Amniotic stem cell (primary cell): Measurements from ENCODE around the gene OR8B12.
A peak's percentile ranks its signal among the peaks of the same experiment; 100 is the strongest.

Source experiments
- DNase-seq: peaks from one replicate; lab custom pipeline; 2025; lab: John Stamatoyannopoulos, UW

The OR8B12 gene

DNA sequence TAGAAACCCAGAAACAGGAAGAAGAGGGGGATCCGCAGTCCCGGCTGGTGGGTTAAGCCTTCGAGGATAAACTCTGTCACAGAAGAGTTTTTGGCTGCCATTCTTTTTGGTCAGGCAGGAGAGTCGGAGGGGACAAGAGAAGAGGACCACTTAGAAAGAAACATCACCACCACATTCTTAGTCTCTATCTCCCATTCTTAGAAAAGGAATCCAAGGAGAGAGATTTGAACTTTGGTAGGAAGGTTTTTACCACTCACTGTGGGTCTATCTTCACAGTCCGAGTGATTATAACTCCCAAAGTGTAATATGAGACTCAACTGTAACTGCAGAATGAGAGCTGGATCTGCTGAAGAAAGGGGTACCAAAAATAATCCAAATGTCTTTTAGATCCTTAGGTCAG, at the start of gene OR8B12:
Gene OR8B12 (minus strand): TSS at position 101 of the 400 bp plus-strand sequence. CDS start 0 bp downstream, at position 101.
- no peak for DNase-seq

DNA sequence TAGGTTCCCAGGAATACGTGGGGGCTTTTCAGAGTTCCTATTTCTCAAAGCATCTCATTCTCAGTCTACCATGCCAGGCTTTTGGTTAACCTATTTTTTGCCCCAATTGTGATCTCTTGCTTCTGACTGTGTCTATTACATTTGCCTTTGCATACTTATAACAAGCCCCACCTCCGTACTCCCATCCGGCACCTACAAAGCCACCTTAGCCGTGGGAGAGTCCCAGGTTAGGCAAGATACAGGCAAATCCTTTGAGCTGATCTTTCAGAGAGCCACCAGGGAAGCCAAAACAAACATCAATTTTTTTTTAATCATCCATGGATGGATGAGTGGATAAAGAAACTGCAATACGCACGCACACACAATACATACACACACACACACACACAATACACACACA, 49.2 kb upstream of the OR8B12 start:
- no peak for DNase-seq

GRCh38 chr11:124591430-124591829, 48.0 kb upstream of the OR8B12 start:
- DNase-seq, result no peak

DNA sequence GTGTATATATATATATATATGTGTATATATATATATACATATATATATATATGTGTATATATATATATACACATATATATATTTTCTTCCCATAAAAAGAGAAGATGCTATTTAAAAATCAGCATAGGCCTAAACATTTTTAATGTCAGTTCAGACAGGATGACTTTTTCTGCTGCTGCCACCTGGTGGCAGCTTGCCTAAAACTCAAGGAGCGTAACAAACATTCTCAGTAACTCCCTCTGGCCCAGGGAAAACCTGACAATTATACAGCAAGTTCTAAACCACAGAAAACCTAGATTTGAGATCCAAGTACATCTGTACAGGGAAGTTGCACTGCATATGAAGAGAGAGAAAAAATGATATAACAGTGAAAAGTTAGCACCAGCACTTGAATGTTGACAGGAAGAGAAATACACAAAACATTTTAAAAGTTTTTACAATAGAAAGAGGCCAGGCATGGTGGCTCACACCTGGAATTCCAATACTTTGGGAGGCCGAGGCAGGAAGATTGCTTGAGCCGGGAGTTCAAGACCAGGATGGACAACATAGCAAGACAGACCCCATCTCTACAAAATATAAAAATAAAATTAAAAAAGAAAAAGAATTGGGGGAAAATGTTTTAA, 42.9 kb upstream of the OR8B12 start:
- DNase-seq, result peak; percentile 22

DNA sequence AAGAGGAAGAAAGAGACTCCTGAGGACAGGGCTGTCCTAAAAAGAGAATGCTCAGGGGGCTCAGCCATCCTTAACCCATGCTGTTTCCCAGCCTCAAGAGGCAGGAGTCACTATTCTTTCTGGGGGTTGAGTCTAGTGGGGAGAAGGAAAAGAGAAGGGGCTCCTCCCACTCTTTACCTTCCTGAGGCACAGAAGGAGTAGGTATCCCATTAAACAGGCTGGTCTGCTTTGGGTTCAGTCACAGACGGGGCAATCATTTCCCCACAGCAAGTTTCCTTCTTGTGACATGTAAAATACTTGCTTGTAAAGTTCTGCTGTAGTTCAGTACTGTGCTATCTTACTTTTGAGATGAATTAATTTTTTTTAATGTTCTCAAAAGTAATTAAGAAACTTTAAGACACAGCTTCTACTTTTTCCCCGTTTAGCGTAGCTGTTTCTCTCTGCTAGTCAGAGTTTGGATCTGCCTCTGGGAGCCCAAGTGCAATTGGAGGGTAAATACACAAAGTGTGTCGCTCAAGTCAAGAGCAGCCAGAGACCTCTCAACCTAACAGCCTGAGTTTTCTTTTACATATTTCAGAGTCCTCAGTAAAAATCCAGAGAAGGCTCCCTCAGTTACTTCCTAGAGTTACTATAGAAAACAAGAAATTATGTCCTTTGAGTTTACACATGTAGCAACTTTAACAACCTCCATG, 41.4 kb upstream of the OR8B12 start:
- no peak for DNase-seq

- no peak for DNase-seq
These were observed 40.3 kb upstream of the OR8B12 start for GRCh38 chr11:124583781-124584180.

DNA sequence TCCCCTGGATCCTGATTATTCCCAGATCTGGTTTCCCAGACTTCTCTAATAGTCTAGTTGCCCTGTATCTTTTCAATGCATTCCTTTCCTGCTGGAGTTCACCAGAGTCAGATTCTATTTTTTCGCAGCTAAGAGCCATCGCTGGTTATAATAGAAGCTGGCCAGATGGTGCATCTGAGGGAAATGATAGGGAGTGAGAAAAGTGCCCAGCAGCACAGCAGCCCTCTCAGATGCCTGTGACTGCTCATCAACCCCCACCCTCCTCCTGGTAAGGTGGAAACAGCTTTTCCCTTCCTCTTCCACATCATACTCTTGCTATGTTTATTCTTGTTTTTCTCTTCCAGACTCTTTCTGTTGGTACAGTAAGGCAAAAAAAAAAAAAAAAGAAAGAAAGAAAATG, 39.1 kb upstream of the OR8B12 start:
- no peak for DNase-seq

GRCh38 chr11:124581817-124582216, 38.4 kb upstream of the OR8B12 start:
- no peak for DNase-seq

GRCh38 chr11:124578761-124579160, 35.3 kb upstream of the OR8B12 start:
- no peak for DNase-seq

DNA sequence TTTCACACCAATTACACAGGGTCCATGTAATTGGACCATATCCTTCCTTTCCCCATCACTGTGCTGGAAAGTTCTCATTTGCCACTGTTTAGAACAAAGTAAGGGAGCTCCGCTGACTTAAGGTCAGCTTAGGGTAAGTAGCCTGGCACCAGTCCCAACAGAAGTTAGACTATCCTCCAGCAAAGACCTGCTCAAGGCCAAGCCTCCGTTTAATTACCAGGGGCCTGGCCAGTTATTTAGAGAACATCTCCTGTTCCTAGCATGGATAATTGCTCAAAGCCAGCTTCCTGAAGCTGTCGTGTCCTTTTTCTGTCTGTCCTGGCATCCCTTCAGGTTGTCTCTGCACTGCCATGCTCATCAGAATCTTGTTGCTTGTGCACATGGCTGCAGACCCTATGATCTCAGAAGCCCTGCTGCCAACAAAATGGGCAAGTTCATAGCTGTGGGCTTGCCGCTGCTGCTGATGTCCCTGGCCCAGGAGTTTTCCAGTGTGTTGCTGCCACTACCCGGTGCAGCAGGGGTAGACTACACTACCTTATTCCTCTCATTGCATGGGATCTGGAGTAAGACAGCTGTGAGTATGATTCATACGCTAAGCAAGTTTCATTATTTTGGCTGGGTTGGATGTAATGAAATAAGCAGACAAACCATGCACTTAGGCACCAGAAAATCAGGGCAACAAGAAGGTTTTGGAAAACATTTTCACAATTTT, 34.4 kb upstream of the OR8B12 start:
- DNase-seq, result no peak

DNA sequence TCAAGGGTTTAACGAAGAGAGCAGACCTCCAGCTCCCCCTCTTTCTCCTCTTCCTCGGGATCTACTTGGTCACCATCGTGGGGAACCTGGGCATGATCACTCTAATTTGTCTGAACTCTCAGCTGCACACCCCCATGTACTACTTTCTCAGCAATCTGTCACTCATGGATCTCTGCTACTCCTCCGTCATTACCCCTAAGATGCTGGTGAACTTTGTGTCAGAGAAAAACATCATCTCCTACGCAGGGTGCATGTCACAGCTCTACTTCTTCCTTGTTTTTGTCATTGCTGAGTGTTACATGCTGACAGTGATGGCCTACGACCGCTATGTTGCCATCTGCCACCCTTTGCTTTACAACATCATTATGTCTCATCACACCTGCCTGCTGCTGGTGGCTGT, 26.7 kb upstream of the OR8B12 start:
- no peak for DNase-seq

DNA sequence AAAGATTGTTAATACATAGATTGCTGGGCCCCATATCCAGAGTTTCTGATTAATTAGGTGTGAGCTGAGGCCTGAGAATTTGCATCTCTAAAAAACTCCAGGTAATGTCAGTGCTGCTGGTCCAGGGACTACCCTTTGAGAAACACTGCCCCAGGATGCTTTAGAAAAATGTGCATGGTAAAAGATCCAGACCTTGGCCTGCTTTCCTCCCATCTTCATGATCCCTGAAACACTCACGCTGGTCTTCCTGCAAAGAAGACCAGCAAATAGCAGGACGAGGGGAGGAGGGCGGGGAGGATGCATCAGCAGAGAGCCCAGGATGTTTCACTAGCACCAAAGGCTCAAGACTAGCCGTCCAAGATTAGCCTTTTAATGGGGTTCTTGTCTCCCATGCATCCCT, 26.2 kb upstream of the OR8B12 start, which contains the start of gene OR8A1:
Gene OR8A1 (plus strand): TSS at position 301 of the 400 bp plus-strand sequence. CDS start 123 bp downstream, outside the sequence.
- no peak for DNase-seq

DNA sequence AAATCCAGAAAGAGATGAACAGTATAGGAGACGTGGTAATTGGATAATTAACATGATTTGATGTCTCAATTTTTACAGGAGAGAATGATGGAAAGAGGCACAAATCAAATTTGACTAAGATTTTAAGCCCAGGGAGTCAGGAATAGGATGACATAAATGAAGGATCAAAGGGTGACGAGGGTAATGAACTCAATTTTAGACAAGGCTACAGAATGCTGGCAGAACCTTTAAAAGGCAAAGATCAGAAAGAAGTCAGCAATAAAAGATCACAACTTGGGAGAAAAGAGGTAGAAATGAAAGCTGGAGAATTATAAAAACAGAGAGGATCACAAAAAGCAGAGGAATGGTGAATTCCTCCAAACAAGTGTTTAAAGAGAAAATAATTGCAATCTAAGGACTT, 13.4 kb upstream of the OR8B12 start:
- no peak for DNase-seq

- DNase-seq, result no peak
These were observed 8.5 kb upstream of the OR8B12 start for GRCh38 chr11:124551987-124552386.

DNA sequence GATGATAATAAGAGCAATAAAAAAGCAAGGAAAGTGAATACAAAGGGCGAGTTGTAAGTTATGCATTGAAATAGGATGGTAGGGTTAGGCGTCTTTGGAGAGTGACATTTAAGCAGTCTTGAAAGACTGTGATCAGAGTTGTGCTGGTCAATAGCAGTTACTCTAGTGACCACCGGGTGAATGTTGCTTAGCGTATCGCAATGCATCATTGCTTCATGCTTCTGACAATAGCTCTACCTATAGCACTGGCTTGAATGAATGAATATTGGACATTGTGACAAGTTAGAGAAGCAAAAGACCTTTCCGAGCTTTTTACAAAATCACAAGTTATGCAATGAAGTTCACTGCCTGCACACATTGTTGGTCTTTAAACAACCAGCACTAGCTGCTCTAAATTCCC, 7.7 kb upstream of the OR8B12 start:
- DNase-seq, result no peak

DNA sequence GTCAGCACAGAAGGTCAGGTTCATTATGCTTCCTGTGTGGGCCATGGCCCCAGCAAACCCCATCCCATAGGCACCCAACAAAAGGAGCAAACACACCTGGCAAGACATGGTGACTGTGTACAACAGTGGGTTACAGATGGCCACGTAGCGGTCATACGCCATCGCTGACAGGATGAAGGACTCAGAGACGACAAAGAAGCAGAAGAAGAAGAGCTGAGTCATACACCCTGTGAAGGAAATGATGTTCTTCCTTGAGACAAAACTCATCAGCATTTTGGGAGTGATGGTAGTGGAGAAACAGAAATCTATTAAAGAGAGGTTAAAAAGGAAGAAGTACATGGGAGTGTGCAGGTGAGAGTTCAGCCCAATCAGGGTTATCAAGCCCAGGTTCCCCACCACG, 309 bp downstream of the OR8B12 start:
- DNase-seq, result no peak

DNA sequence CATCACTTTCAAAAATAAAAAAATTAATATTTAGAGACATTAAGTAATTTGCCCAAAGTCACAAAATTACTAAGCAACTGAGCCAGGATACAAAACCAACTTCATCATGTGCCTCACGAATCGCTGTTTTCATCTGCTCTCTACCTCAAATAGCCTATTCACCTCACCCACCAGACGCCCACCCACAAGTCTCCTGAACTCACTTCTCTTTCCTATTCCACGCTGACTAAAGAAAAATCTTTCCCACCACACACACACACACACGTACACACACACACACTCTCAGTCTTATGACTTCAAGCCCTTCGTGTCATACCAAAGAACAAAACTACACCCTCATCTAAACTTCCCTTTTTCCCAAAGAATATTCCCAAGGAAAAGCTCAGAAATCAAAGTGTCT, 2.2 kb downstream of the OR8B12 start:
- no peak for DNase-seq

GRCh38 chr11:124538019-124538418, 5.4 kb downstream of the OR8B12 start:
- DNase-seq, result no peak

DNA sequence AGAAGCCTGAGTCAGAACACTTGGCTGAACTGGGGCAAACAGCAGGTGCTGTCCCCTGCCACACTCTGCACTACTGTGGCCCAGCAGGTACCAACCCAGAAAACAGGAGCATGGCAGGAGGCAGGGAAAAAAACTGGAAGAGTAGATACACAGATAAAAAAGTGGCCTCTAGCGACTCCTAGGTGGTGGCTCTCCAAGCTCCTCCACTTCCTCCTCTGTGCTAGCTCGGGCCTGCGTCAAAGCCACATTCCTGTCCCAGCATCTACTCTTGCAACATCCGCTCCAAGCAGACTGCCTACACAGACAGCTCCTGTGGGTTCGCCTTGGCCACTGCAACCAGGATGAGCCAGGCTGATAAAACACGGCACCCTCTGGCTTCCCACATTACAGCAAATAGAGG, 6.9 kb downstream of the OR8B12 start:
- DNase-seq, result no peak

GRCh38 chr11:124535552-124536232, 7.8 kb downstream of the OR8B12 start:
- DNase-seq, result no peak

DNA sequence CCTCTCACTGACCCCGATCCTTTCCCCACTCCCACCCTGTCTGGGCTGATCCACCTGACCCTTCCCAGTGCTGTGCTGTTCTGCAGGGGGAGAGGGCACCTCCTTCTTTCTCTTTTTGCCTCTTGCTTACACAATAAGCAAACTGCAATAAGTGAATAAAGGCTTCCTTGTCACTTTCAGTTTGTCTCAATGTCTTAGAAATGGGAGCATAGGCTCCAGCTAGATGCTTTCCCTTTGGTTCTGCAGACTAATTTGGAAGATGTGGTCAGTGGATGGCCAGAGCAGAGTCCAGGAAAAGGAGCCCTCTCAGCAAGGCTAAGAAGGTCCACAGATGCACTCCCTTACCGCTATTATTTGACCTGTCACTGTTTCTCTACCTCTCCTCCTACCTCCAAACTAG, 9.4 kb downstream of the OR8B12 start:
- no peak for DNase-seq

GRCh38 chr11:124533626-124534025, 9.8 kb downstream of the OR8B12 start:
- no peak for DNase-seq

DNA sequence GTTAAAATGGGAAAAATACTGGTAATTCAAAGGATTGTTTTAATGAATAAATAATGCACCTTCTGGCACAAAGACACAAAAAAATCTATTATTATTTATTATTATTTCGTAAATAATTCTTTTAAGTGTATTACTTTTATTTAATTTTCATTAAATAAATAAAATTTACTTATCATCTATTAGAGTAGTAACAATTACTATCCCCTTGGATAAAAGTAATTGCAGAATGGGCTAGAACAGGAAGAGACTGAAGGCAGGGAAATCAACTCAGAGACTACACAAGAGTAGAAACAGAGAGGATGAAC, 23.0 kb downstream of the OR8B12 start:
- DNase-seq, result no peak
